ENCODE data around the gene FLYWCH2. TPM values are rescaled to one million over a fixed set of nuclear protein-coding genes. Genes with fewer than 3 reads are reported as not detected.
A peak's percentile ranks its signal among the peaks of the same experiment; 100 is the strongest.

The FLYWCH2 gene
- total and polyA plus RNA-seq, 2 of the 13 experiments (the other 11 are each of a cell fraction or from before 2014, with no cell fraction given) = 16.9 to 19.8 TPM

DNA sequence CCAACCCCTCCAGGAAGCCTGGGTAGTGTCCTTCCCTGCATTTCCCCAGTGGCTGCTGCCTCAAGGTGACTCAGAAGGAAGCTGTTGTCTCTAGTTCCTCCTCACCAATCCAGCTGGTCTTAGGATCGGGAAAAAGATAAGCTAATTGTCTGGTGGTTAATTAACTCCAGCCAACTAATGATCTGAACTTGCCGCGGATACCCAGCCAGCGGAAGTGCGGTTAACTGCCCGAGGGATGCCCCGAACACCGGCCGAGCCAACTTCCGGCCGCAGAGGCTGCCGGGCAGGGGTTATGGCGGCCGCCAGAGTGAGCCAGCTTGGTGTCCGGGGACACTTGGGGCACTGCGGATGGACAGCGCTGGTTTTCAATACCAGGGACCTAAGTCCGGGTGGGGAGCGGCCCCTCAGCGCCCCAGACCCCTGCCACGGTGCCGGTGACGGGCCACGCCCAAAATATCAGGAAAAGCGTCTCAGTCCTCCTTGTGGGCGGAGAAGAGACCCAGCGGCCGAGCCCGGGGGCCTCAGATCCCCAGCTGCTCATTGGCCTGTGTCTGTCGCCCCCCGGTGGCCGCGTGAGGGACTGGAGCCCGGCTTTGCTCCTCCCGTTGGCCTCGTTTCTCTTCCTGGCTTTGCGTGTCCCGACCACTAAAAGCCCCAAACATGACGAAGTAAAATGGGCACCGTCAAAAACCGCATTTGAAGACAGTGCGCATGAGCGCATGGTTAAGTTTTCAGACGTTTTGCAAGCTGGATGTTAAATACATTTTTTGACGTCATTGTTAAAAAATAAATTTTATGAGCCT is 14.8 kb upstream of the FLYWCH2 start (continued):
- TF ChIP-seq ZNF782 (CRISPR knock-in tag; IDR thresholded peaks at IDR 0.05; ENCODE audit: borderline replicate concordance) = peak; percentile 64; the same call in 1 of the 2 replicates
- peak; percentile 26; the same call in 1 of the 2 replicates for TF ChIP-seq ZNF24 (IDR thresholded peaks at IDR 0.05)
- no peak for TF ChIP-seq SMAD9 (CRISPR knock-in tag; IDR thresholded peaks at IDR 0.05)
- TF ChIP-seq ZNF576 (CRISPR knock-in tag; IDR thresholded peaks at IDR 0.05) = peak; percentile 78; the same call in 1 of the 2 replicates
- TF ChIP-seq ZNF644 (CRISPR knock-in tag; IDR thresholded peaks at IDR 0.05; ENCODE audit: low read depth) = 0 out of 2 replicates have a peak, but pooled peaks have one; percentile 33
- TF ChIP-seq MAFG (CRISPR knock-in tag; IDR thresholded peaks at IDR 0.05) = no peak
- peak; percentile 73; the same call in 1 of the 2 replicates for TF ChIP-seq ZNF614 (CRISPR knock-in tag; IDR thresholded peaks at IDR 0.05; ENCODE audit: borderline replicate concordance)
- TF ChIP-seq, protein P1, sequence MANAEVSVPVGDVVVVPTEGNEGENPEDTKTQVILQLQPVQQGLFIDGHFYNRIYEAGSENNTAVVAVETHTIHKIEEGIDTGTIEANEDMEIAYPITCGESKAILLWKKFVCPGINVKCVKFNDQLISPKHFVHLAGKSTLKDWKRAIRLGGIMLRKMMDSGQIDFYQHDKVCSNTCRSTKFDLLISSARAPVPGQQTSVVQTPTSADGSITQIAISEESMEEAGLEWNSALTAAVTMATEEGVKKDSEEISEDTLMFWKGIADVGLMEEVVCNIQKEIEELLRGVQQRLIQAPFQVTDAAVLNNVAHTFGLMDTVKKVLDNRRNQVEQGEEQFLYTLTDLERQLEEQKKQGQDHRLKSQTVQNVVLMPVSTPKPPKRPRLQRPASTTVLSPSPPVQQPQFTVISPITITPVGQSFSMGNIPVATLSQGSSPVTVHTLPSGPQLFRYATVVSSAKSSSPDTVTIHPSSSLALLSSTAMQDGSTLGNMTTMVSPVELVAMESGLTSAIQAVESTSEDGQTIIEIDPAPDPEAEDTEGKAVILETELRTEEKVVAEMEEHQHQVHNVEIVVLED (CRISPR knock-in tag; IDR thresholded peaks at IDR 0.05; ENCODE audit: borderline replicate concordance) = peak; percentile 63; the same call in 1 of the 2 replicates
- TF ChIP-seq ZNF230 (CRISPR knock-in tag; IDR thresholded peaks at IDR 0.05) = 0 out of 2 replicates have a peak, but pooled peaks have one; percentile 38
- peak; percentile 53; the same call in 1 of the 2 replicates for TF ChIP-seq TP53 (CRISPR knock-in tag; conservative IDR thresholded peaks at IDR 0.05)
- TF ChIP-seq ZNF747 (CRISPR knock-in tag; IDR thresholded peaks at IDR 0.05; ENCODE audit: borderline replicate concordance) = peak; percentile 97
- TF ChIP-seq ZBTB3 (CRISPR knock-in tag; IDR thresholded peaks at IDR 0.05; ENCODE audit: borderline replicate concordance, low read depth) = no peak
- peak; percentile 27; the same call in 1 of the 2 replicates for TF ChIP-seq THRA (CRISPR knock-in tag; IDR thresholded peaks at IDR 0.05; ENCODE audit: borderline replicate concordance)
- peak; percentile 74 for TF ChIP-seq NCOA1 (CRISPR knock-in tag; IDR thresholded peaks at IDR 0.05)
- TF ChIP-seq ZNF432 (CRISPR knock-in tag; IDR thresholded peaks at IDR 0.05; ENCODE audit: borderline replicate concordance) = no peak
- peak; percentile 88; the same call in 1 of the 2 replicates for TF ChIP-seq DMAP1 (CRISPR knock-in tag; IDR thresholded peaks at IDR 0.05)
- no peak for TF ChIP-seq TCF12 (IDR thresholded peaks at IDR 0.05)
- 0 out of 2 replicates have a peak, but pooled peaks have one; percentile 29 for TF ChIP-seq TCF12 (CRISPR knock-in tag; IDR thresholded peaks at IDR 0.05)
- TF ChIP-seq TIGD3 (CRISPR knock-in tag; IDR thresholded peaks at IDR 0.05; ENCODE audit: borderline replicate concordance) = 0 out of 2 replicates have a peak, but pooled peaks have one; percentile 73

All from HepG2 (cell line).